Hepatocyte (in vitro differentiated cells): ENCODE measurements around the gene CFB. TPM values are rescaled to one million over a fixed set of nuclear protein-coding genes. Genes with fewer than 3 reads are reported as not detected.

ENCODE experiments used
- microRNA counts: library from miRNA; unstranded; fragments of <30 nt; microRNA quantifications from one replicate; lab custom pipeline; 2017
- microRNA-seq: library from miRNA; unstranded; fragments of <30 nt; microRNA quantifications from one replicate; pipeline ENCODE4, GENCODE V29; 2017
- polyA plus RNA-seq: library from polyadenylated mRNA; unstranded; fragments of >200 nt; fragmentation: Nextera tagmentation; extraction: Ambion mirVana; gene quantifications from 2 replicates; pipeline ENCODE4 v1.2.1, GENCODE V29; 2016
- small RNA-seq: library from RNA; depleted of rRNA; stranded (forward); fragments of <200 nt; gene quantifications from one replicate; pipeline ENCODE3, GENCODE V24; 2014
- total RNA-seq: library from RNA; depleted of rRNA; stranded (reverse); fragments of >200 nt; gene quantifications from 2 replicates; pipeline ENCODE4 v1.2.3, GENCODE V29; 2014

The CFB gene
- total and polyA plus RNA-seq, 2 experiments from 2014 or later = 190 to 349 TPM

MicroRNAs within 50 kb of the gene (microRNA counts, 767-probe panel; counts per million panel counts)
- not detected for microRNA hsa-miR-1236 (lab: Ali Mortazavi, UCI)

Small RNAs within 50 kb of the gene (microRNA-seq; reads per million reads assigned to microRNA genes)
- 4.0 reads per million for gene MIR1236

Small RNAs within 50 kb of the gene (small RNA-seq; reads per million reads assigned to genes)
- gene AL645922.1 = not detected

Other genes starting within 250 kb of the CFB start
Only the 30 nearest of the 37 such genes appear.
- not detected in 2 replicates for gene LY6G6C, start 224.3 kb upstream of the CFB start, total RNA-seq
- 0.30 and 0.39 TPM in 2 replicates for gene LY6G6C, start 224.3 kb upstream of the CFB start, polyA plus RNA-seq
- not detected in 2 replicates for gene MPIG6B, start 222.7 kb upstream of the CFB start, total RNA-seq
- 0.33 TPM in 1 of 2 replicates, not detected in the other for gene MPIG6B, start 222.7 kb upstream of the CFB start, polyA plus RNA-seq
- gene DDAH2, start 216.8 kb upstream of the CFB start, total RNA-seq = 93.8 and 108 TPM in 2 replicates
- 137 and 157 TPM in 2 replicates for gene DDAH2, start 216.8 kb upstream of the CFB start, polyA plus RNA-seq
- gene CLIC1, start 209.6 kb upstream of the CFB start, total RNA-seq = 454 and 463 TPM in 2 replicates
- 555 and 599 TPM in 2 replicates for gene CLIC1, start 209.6 kb upstream of the CFB start, polyA plus RNA-seq
- 6.4 and 7.9 TPM in 2 replicates for gene MSH5, start 206.1 kb upstream of the CFB start, total RNA-seq
- 4.9 and 8.5 TPM in 2 replicates for gene MSH5, start 206.1 kb upstream of the CFB start, polyA plus RNA-seq
- 1.4 and 4.1 TPM in 2 replicates for gene SAPCD1, start 183.4 kb upstream of the CFB start, total RNA-seq
- 1.8 and 2.0 TPM in 2 replicates for gene SAPCD1, start 183.4 kb upstream of the CFB start, polyA plus RNA-seq
- gene VWA7, start 168.8 kb upstream of the CFB start, total RNA-seq = 1.5 and 3.4 TPM in 2 replicates
- 2.8 and 5.2 TPM in 2 replicates for gene VWA7, start 168.8 kb upstream of the CFB start, polyA plus RNA-seq
- gene VARS1, start 150.3 kb upstream of the CFB start, total RNA-seq = 23.3 and 36.6 TPM in 2 replicates
- 51.0 and 59.6 TPM in 2 replicates for gene VARS1, start 150.3 kb upstream of the CFB start, polyA plus RNA-seq
- 42.9 and 51.9 TPM in 2 replicates for gene LSM2, start 139.1 kb upstream of the CFB start, total RNA-seq
- 48.7 and 57.9 TPM in 2 replicates for gene LSM2, start 139.1 kb upstream of the CFB start, polyA plus RNA-seq
- 1.4 and 2.2 TPM in 2 replicates for gene HSPA1L, start 130.8 kb upstream of the CFB start, total RNA-seq
- 1.0 and 2.7 TPM in 2 replicates for gene HSPA1L, start 130.8 kb upstream of the CFB start, polyA plus RNA-seq
- gene HSPA1A, start 130.6 kb upstream of the CFB start, total RNA-seq = 83.3 and 84.3 TPM in 2 replicates
- 50.0 and 82.2 TPM in 2 replicates for gene HSPA1A, start 130.6 kb upstream of the CFB start, polyA plus RNA-seq
- gene HSPA1B, start 118.4 kb upstream of the CFB start, total RNA-seq = 172 and 177 TPM in 2 replicates
- gene HSPA1B, start 118.4 kb upstream of the CFB start, polyA plus RNA-seq = 82.1 and 111 TPM in 2 replicates
- 402 and 407 TPM in 2 replicates for gene NEU1, start 83.3 kb upstream of the CFB start, total RNA-seq
- gene NEU1, start 83.3 kb upstream of the CFB start, polyA plus RNA-seq = 331 and 388 TPM in 2 replicates
- gene SLC44A4, start 67.1 kb upstream of the CFB start, total RNA-seq = 76.2 and 92.0 TPM in 2 replicates
- gene SLC44A4, start 67.1 kb upstream of the CFB start, polyA plus RNA-seq = 73.5 and 90.8 TPM in 2 replicates
- 34.1 and 41.9 TPM in 2 replicates for gene EHMT2, start 48.4 kb upstream of the CFB start, total RNA-seq
- gene EHMT2, start 48.4 kb upstream of the CFB start, polyA plus RNA-seq = 40.0 and 44.6 TPM in 2 replicates
- gene ZBTB12, start 44.0 kb upstream of the CFB start, total RNA-seq = 4.4 and 4.9 TPM in 2 replicates
- 0.07 TPM in 1 of 2 replicates, not detected in the other for gene ZBTB12, start 44.0 kb upstream of the CFB start, polyA plus RNA-seq
- 46.3 and 48.3 TPM in 2 replicates for gene C2, start 18.4 kb upstream of the CFB start, total RNA-seq
- gene C2, start 18.4 kb upstream of the CFB start, polyA plus RNA-seq = 41.1 and 46.4 TPM in 2 replicates
- 70.1 and 78.2 TPM in 2 replicates for gene NELFE, start 12.9 kb downstream of the CFB start, total RNA-seq
- 78.7 and 86.9 TPM in 2 replicates for gene NELFE, start 12.9 kb downstream of the CFB start, polyA plus RNA-seq
- gene SKIC2, start 13.1 kb downstream of the CFB start, total RNA-seq = 34.2 and 53.2 TPM in 2 replicates
- gene SKIC2, start 13.1 kb downstream of the CFB start, polyA plus RNA-seq = 61.7 and 64.3 TPM in 2 replicates
- 16.1 and 22.2 TPM in 2 replicates for gene DXO, start 26.0 kb downstream of the CFB start, total RNA-seq
- 39.3 and 43.8 TPM in 2 replicates for gene DXO, start 26.0 kb downstream of the CFB start, polyA plus RNA-seq
- gene C4A, start 36.0 kb downstream of the CFB start, total RNA-seq = 49.1 and 66.8 TPM in 2 replicates
- gene C4A, start 36.0 kb downstream of the CFB start, polyA plus RNA-seq = 69.9 and 74.4 TPM in 2 replicates
- gene C4B, start 68.7 kb downstream of the CFB start, total RNA-seq = 57.5 and 68.9 TPM in 2 replicates
- gene C4B, start 68.7 kb downstream of the CFB start, polyA plus RNA-seq = 78.0 and 80.0 TPM in 2 replicates
- 0.12 and 1.4 TPM in 2 replicates for gene CYP21A2, start 92.3 kb downstream of the CFB start, total RNA-seq
- 1.7 and 2.4 TPM in 2 replicates for gene CYP21A2, start 92.3 kb downstream of the CFB start, polyA plus RNA-seq
- 11.6 and 22.0 TPM in 2 replicates for gene TNXB, start 163.2 kb downstream of the CFB start, total RNA-seq
- 7.3 and 9.2 TPM in 2 replicates for gene TNXB, start 163.2 kb downstream of the CFB start, polyA plus RNA-seq
- 37.9 and 41.9 TPM in 2 replicates for gene ATF6B, start 182.2 kb downstream of the CFB start, total RNA-seq
- gene ATF6B, start 182.2 kb downstream of the CFB start, polyA plus RNA-seq = 43.7 and 52.6 TPM in 2 replicates
- 5.7 and 6.0 TPM in 2 replicates for gene FKBPL, start 184.2 kb downstream of the CFB start, total RNA-seq
- gene FKBPL, start 184.2 kb downstream of the CFB start, polyA plus RNA-seq = 6.2 and 6.3 TPM in 2 replicates
- gene PRRT1, start 205.8 kb downstream of the CFB start, total RNA-seq = 0.10 TPM in 1 of 2 replicates, not detected in the other
- 0.91 and 4.0 TPM in 2 replicates for gene PRRT1, start 205.8 kb downstream of the CFB start, polyA plus RNA-seq
- 20.2 and 27.2 TPM in 2 replicates for gene PPT2, start 208.0 kb downstream of the CFB start, total RNA-seq
- 29.7 and 34.3 TPM in 2 replicates for gene PPT2, start 208.0 kb downstream of the CFB start, polyA plus RNA-seq
- gene EGFL8, start 218.5 kb downstream of the CFB start, total RNA-seq = 1.8 and 4.5 TPM in 2 replicates
- gene EGFL8, start 218.5 kb downstream of the CFB start, polyA plus RNA-seq = 12.2 and 19.5 TPM in 2 replicates
- gene AGPAT1, start 230.0 kb downstream of the CFB start, total RNA-seq = 59.9 and 62.8 TPM in 2 replicates
- 67.6 and 71.4 TPM in 2 replicates for gene AGPAT1, start 230.0 kb downstream of the CFB start, polyA plus RNA-seq